ENCODE data around the gene PDZD8. TPM values are rescaled to one million over a fixed set of nuclear protein-coding genes. Genes with fewer than 3 reads are reported as not detected.

Gene PDZD8
- total RNA-seq, 2 experiments from 2014 or later: 10.5 to 26.4 TPM

- Histone ChIP-seq H3K4me3 (ENCODE audit: low read depth, low read length, poor library complexity, severe bottlenecking) (no peak overlapping the region), H3K4me2 (ENCODE audit: low read length) (no peak overlapping the region), H3K9me3 (ENCODE audit: low read length) (no peaks in the 10 kb centered on the region), H4K20me1 (ENCODE audit: insufficient read depth, low read length) (no peaks in the 10 kb centered on the region), H3K9me2 (ENCODE audit: insufficient read depth, low read length) (no peaks in the 10 kb centered on the region), H3K36me3 (ENCODE audit: insufficient read depth, low read length) (no peaks in the 10 kb centered on the region), H2AFZ (ENCODE audit: low read length) (no peak overlapping the region), H3K27ac (ENCODE audit: low read depth, low read length, poor library complexity, severe bottlenecking) (no peak overlapping the region), H3K79me2 (ENCODE audit: insufficient read depth, low read depth, low read length) (no peaks in the 10 kb centered on the region), H3K4me1 (ENCODE audit: insufficient read depth, low read length, poor library complexity, severe bottlenecking) (no peaks in the 10 kb centered on the region)
- ChIA-PET POLR2A (interaction anchor here (0.7 kb wide), 1 partner anchor 200 kb away, joined by 3 read pairs; no protein-coding TSS in a partner anchor), CTCF (ENCODE audit: unreplicated experiment) (interaction anchor here (0.5 kb wide), 1 partner anchor 447 kb away, joined by 10 read pairs; no protein-coding TSS in a partner anchor)
- no TSS peak for BruUV-seq (replicated peaks)
- intact Hi-C loops (cut with micrococcal nuclease; ENCODE audit: unreplicated experiment): loop anchor here (10.0 kb wide), 1 partner anchor 204 kb away; no protein-coding TSS in a partner anchor
- DNase-seq (ENCODE audit: low spot score): no peak
- no peak for TF ChIP-seq CTCF (conservative IDR thresholded peaks at IDR 0.05; ENCODE audit: low read length)
- no peak for TF ChIP-seq EZH2phosphoT487 (IDR thresholded peaks at IDR 0.05; ENCODE audit: borderline replicate concordance, low read depth, low read length)
These were observed 43.9 kb upstream of the PDZD8 start for GRCh38 chr10:117419159-117419558.

- no peak for DNase-seq (ENCODE audit: low spot score)
- Histone ChIP-seq H2AFZ (ENCODE audit: low read length) (no peak overlapping the region), H3K9me3 (ENCODE audit: low read length) (no peaks in the 10 kb centered on the region), H3K9me2 (ENCODE audit: insufficient read depth, low read length) (no peaks in the 10 kb centered on the region), H3K4me1 (ENCODE audit: insufficient read depth, low read length, poor library complexity, severe bottlenecking) (no peaks in the 10 kb centered on the region), H4K20me1 (ENCODE audit: insufficient read depth, low read length) (no peaks in the 10 kb centered on the region), H3K36me3 (ENCODE audit: insufficient read depth, low read length) (no peaks in the 10 kb centered on the region), H3K27ac (ENCODE audit: low read depth, low read length, poor library complexity, severe bottlenecking) (no peak overlapping the region), H3K79me2 (ENCODE audit: insufficient read depth, low read depth, low read length) (no peaks in the 10 kb centered on the region), H3K4me2 (ENCODE audit: low read length) (no peak overlapping the region), H3K4me3 (ENCODE audit: low read depth, low read length, poor library complexity, severe bottlenecking) (no peak overlapping the region)
- intact Hi-C loops (cut with micrococcal nuclease; ENCODE audit: unreplicated experiment): loop anchor here (10.0 kb wide), 1 partner anchor 203 kb away; no protein-coding TSS in a partner anchor
- POLR2A ChIA-PET: no interaction called here
- TF ChIP-seq EZH2phosphoT487 (IDR thresholded peaks at IDR 0.05; ENCODE audit: borderline replicate concordance, low read depth, low read length) (no peak), CTCF (conservative IDR thresholded peaks at IDR 0.05; ENCODE audit: low read length) (no peak)
- CTCF ChIA-PET (ENCODE audit: unreplicated experiment): no interaction called here
- no TSS peak for BruUV-seq (replicated peaks)
These were observed 42.9 kb upstream of the PDZD8 start for GRCh38 chr10:117418121-117418520.

- BruUV-seq (replicated peaks): no TSS peak
- Histone ChIP-seq H3K9me3 (ENCODE audit: low read length) (no peaks in the 10 kb centered on the region), H3K4me2 (ENCODE audit: low read length) (no peak overlapping the region), H4K20me1 (ENCODE audit: insufficient read depth, low read length) (no peaks in the 10 kb centered on the region), H3K79me2 (ENCODE audit: insufficient read depth, low read depth, low read length) (no peaks in the 10 kb centered on the region), H2AFZ (ENCODE audit: low read length) (no peak overlapping the region), H3K36me3 (ENCODE audit: insufficient read depth, low read length) (no peaks in the 10 kb centered on the region), H3K27ac (ENCODE audit: low read depth, low read length, poor library complexity, severe bottlenecking) (no peak overlapping the region), H3K4me1 (ENCODE audit: insufficient read depth, low read length, poor library complexity, severe bottlenecking) (no peaks in the 10 kb centered on the region), H3K9me2 (ENCODE audit: insufficient read depth, low read length) (no peaks in the 10 kb centered on the region), H3K4me3 (ENCODE audit: low read depth, low read length, poor library complexity, severe bottlenecking) (no peak overlapping the region)
- DNase-seq (ENCODE audit: low spot score): no peak
- TF ChIP-seq EZH2phosphoT487 (IDR thresholded peaks at IDR 0.05; ENCODE audit: borderline replicate concordance, low read depth, low read length) (no peak), CTCF (conservative IDR thresholded peaks at IDR 0.05; ENCODE audit: low read length) (no peak)
- ChIA-PET CTCF (ENCODE audit: unreplicated experiment) (no interaction called here), POLR2A (interaction anchor here (0.6 kb wide), 1 partner anchor 318 kb away, joined by 3 read pairs; no protein-coding TSS in a partner anchor)
- intact Hi-C loops (cut with micrococcal nuclease; ENCODE audit: unreplicated experiment): loop anchor here (10.0 kb wide), 1 partner anchor 202 kb away; no protein-coding TSS in a partner anchor
These were observed 42.0 kb upstream of the PDZD8 start for GRCh38 chr10:117417196-117417595.

Measured in OCI-LY7 (cell line).